ENCODE measurements around the gene PLSCR2. TPM values are rescaled to one million over a fixed set of nuclear protein-coding genes. Genes with fewer than 3 reads are reported as not detected.

The PLSCR2 gene
- total and polyA plus RNA-seq, 10 of the 15 experiments (the other 5 are each of a cell fraction or from before 2014, with no cell fraction given) = not detected

GRCh38 chr3:146496726-146497125 lies 27.4 kb upstream of the PLSCR2 start:
- Histone ChIP-seq H3K4me3 (no peak overlapping the region), H4K20me1 (ENCODE audit: control insufficient read depth, insufficient read depth) (no peaks in the 10 kb centered on the region), H3K4me2 (ENCODE audit: control insufficient read depth, insufficient read depth) (no peak overlapping the region), H3K9me3 (replicated peaks; ENCODE audit: control insufficient read depth, insufficient read depth, low read length) (no peaks in the 10 kb centered on the region; the same call in 2 of the 3 replicates), H3K79me2 (ENCODE audit: control insufficient read depth, insufficient read depth, low read length) (no peaks in the 10 kb centered on the region), H2AFZ (ENCODE audit: control insufficient read depth, low read depth, low read length) (no peak overlapping the region), H3K27ac (ENCODE audit: control insufficient read depth, insufficient read depth) (no peak overlapping the region), H3K36me3 (ENCODE audit: control insufficient read depth in 2 of 2, insufficient read depth in 2 of 2, low read length in 1 of 2) (no peaks in the 10 kb centered on the region), H3K4me1 (ENCODE audit: control insufficient read depth, insufficient read depth, low read length) (no peaks in the 10 kb centered on the region), H3K9ac (ENCODE audit: control insufficient read depth, insufficient read depth, low read length) (no peak overlapping the region), H3K27me3 (replicated peaks in 1 of 2; ENCODE audit: control insufficient read depth in 2 of 2, insufficient read depth in 2 of 2, low read length in 1 of 2) (no peaks in the 10 kb centered on the region; a peak in 1 of 4 replicates)
- DNase-seq (ENCODE audit: low read depth, low spot score) (no peak), FAIRE-seq (no peak), ATAC-seq (no peak)
- CTCF ChIA-PET = no interaction called here
- TF ChIP-seq GABPA (IDR thresholded peaks at IDR 0.05; ENCODE audit: low read depth) = no peak
- TF ChIP-seq TCF12 (IDR thresholded peaks at IDR 0.05; ENCODE audit: low read depth, low read length) = no peak
- no peak for TF ChIP-seq SMAD1 (IDR thresholded peaks at IDR 0.05; ENCODE audit: low read depth, partially characterized antibody)
- SMC1A ChIA-PET (ENCODE audit: uncharacterized antibody, unreplicated experiment) = no interaction called here
- no TSS peak for BruUV-seq (replicated peaks)
- in situ Hi-C loops (cut with MboI) (no loop called here), intact Hi-C loops (cut with micrococcal nuclease; ENCODE audit: unreplicated experiment) (no loop called here)
- RAD21 ChIA-PET (ENCODE audit: unreplicated experiment) = no interaction called here
- 0% methylated on average over 1 of the region's 1 CpG for WGBS (ENCODE audit: insufficient coverage, insufficient replicate concordance, low lambda C conversion rate, missing lambda C conversion rate)
- POLR2A ChIA-PET = no interaction called here

- DNase-seq (ENCODE audit: low read depth, low spot score) (no peak), FAIRE-seq (no peak), ATAC-seq (no peak)
- Histone ChIP-seq H3K27me3 (replicated peaks in 1 of 2; ENCODE audit: control insufficient read depth in 2 of 2, insufficient read depth in 2 of 2, low read length in 1 of 2) (no peaks in the 10 kb centered on the region; a peak in 1 of 4 replicates), H2AFZ (ENCODE audit: control insufficient read depth, low read depth, low read length) (no peak overlapping the region), H3K79me2 (ENCODE audit: control insufficient read depth, insufficient read depth, low read length) (no peaks in the 10 kb centered on the region), H3K4me3 (no peak overlapping the region), H3K9me3 (replicated peaks; ENCODE audit: control insufficient read depth, insufficient read depth, low read length) (no peaks in the 10 kb centered on the region; the same call in 2 of the 3 replicates), H3K36me3 (ENCODE audit: control insufficient read depth in 2 of 2, insufficient read depth in 2 of 2, low read length in 1 of 2) (no peaks in the 10 kb centered on the region), H3K9ac (ENCODE audit: control insufficient read depth, insufficient read depth, low read length) (no peak overlapping the region), H4K20me1 (ENCODE audit: control insufficient read depth, insufficient read depth) (no peaks in the 10 kb centered on the region), H3K4me1 (ENCODE audit: control insufficient read depth, insufficient read depth, low read length) (no peaks in the 10 kb centered on the region), H3K4me2 (ENCODE audit: control insufficient read depth, insufficient read depth) (no peak overlapping the region), H3K27ac (ENCODE audit: control insufficient read depth, insufficient read depth) (no peak overlapping the region)
- ChIA-PET CTCF (interaction anchor here (0.5 kb wide), 1 partner anchor 145 kb away, joined by 3 read pairs; no protein-coding TSS in a partner anchor), RAD21 (ENCODE audit: unreplicated experiment) (no interaction called here), SMC1A (ENCODE audit: uncharacterized antibody, unreplicated experiment) (no interaction called here), POLR2A (no interaction called here)
- no TSS peak for BruUV-seq (replicated peaks)
- 20% methylated on average over 1 of the region's 1 CpG for WGBS (ENCODE audit: insufficient coverage, insufficient replicate concordance, low lambda C conversion rate, missing lambda C conversion rate)
- in situ Hi-C loops (cut with MboI) = no loop called here
- intact Hi-C loops (cut with micrococcal nuclease; ENCODE audit: unreplicated experiment) = no loop called here
- TF ChIP-seq SUZ12 (IDR thresholded peaks at IDR 0.05; ENCODE audit: unreplicated experiment) = no peak
- no peak for TF ChIP-seq KDM1A (IDR thresholded peaks at IDR 0.05; ENCODE audit: borderline replicate concordance)
- no peak for TF ChIP-seq TCF12 (IDR thresholded peaks at IDR 0.05; ENCODE audit: low read depth, low read length)
- no peak for TF ChIP-seq RAD21 (IDR thresholded peaks at IDR 0.05; ENCODE audit: insufficient read depth, low read depth, low read length)
- no peak for TF ChIP-seq CHD2 (IDR thresholded peaks at IDR 0.05; ENCODE audit: borderline replicate concordance, low read depth, low read length)
- no peak for TF ChIP-seq FOXK2 (IDR thresholded peaks at IDR 0.05)
- no peak for TF ChIP-seq CREM (IDR thresholded peaks at IDR 0.05; ENCODE audit: low read depth)
- TF ChIP-seq IKZF1 (conservative IDR thresholded peaks at IDR 0.05) = no peak
- no peak for TF ChIP-seq MYB (IDR thresholded peaks at IDR 0.05; ENCODE audit: borderline replicate concordance, low read depth, low read length)
- no peak for TF ChIP-seq YBX1 (IDR thresholded peaks at IDR 0.05)
- no peak for TF ChIP-seq PKNOX1 (IDR thresholded peaks at IDR 0.05)
- no peak for TF ChIP-seq CHD1 (IDR thresholded peaks at IDR 0.05; ENCODE audit: low read depth, low read length)
- TF ChIP-seq JUND (IDR thresholded peaks at IDR 0.05; ENCODE audit: low read depth, low read length) = no peak
- no peak for TF ChIP-seq MAX (IDR thresholded peaks at IDR 0.05; ENCODE audit: low read depth, low read length)
Observed at GRCh38 chr3:146496251-146496650, 26.9 kb upstream of the PLSCR2 start.

All from GM12878 (cell line).